Measurements from ENCODE around the gene UNC5CL. TPM values are rescaled to one million over a fixed set of nuclear protein-coding genes. Genes with fewer than 3 reads are reported as not detected.

UNC5CL gene
- total RNA-seq, 1 experiment from 2014 or later = 2.2 TPM

GRCh38 chr6:41071501-41071922 lies 32.5 kb upstream of the UNC5CL start (continued):
- TF ChIP-seq ZNF274 (IDR thresholded peaks at IDR 0.05; ENCODE audit: low read depth, low read length) (no peak), CEBPB (IDR thresholded peaks at IDR 0.05; ENCODE audit: low read depth) (no peak), ATF3 (IDR thresholded peaks at IDR 0.05) (no peak), RAD21 (IDR thresholded peaks at IDR 0.05; ENCODE audit: low read depth) (no peak), ZFX (IDR thresholded peaks at IDR 0.05) (no peak), CTCF (IDR thresholded peaks at IDR 0.05 in 2 of 3, conservative IDR thresholded peaks at IDR 0.05 in 1 of 3; ENCODE audit: borderline replicate concordance in 1 of 3, insufficient read depth in 1 of 3, low read depth in 2 of 3, low read length in 2 of 3) (no peak), SP1 (IDR thresholded peaks at IDR 0.05; ENCODE audit: low read depth) (no peak), CBX3 (IDR thresholded peaks at IDR 0.05; ENCODE audit: low read depth) (0 out of 2 replicates have a peak, but pooled peaks have one; percentile 6)

GRCh38 chr6:41066867-41067304 lies 27.9 kb upstream of the UNC5CL start:
- BruUV-seq (replicated peaks) = no TSS peak
- Histone ChIP-seq H4K20me1 (ENCODE audit: insufficient read depth) (no peaks in the 10 kb centered on the region), H3K27ac (ENCODE audit: low read depth, low read length) (no peak overlapping the region), H3K9me3 (ENCODE audit: control insufficient read depth in 1 of 2, insufficient read depth in 1 of 2, low read depth in 1 of 2, low read length in 2 of 2) (no peaks in the 10 kb centered on the region), H3K27me3 (ENCODE audit: insufficient read depth, low read length) (no peaks in the 10 kb centered on the region), H3K4me1 (ENCODE audit: control insufficient read depth in 1 of 2, insufficient read depth in 2 of 2, low read length in 2 of 2) (peaks cover 0 to 6% of the 10 kb centered on the region in 2 experiments; a peak in 1 of 4 replicates), H3K9ac (ENCODE audit: low read length) (no peak overlapping the region), H3K4me3 (replicated peaks in 1 of 2; ENCODE audit: low read depth in 1 of 2, low read length in 2 of 2) (no peak overlapping the region), H2AFZ (ENCODE audit: low read depth, low read length, poor library complexity, severe bottlenecking) (no peak overlapping the region), H3K36me3 (ENCODE audit: control insufficient read depth in 1 of 2, insufficient read depth in 2 of 2, low read length in 2 of 2) (peaks cover 0 to 10% of the 10 kb centered on the region in 2 experiments; a peak in 2 of 4 replicates), H3K4me2 (ENCODE audit: low read length) (no peak overlapping the region), H3K79me2 (ENCODE audit: insufficient read depth, low read length) (peaks cover 12% of the 10 kb centered on the region), H3K9me2 (ENCODE audit: insufficient read depth) (no peaks in the 10 kb centered on the region)
- DNase-seq (ENCODE audit: low read depth, low spot score) (peak; percentile 70), ATAC-seq (no peak)
- CTCF ChIA-PET = no interaction called here
- POLR2A ChIA-PET = no interaction called here
- intact Hi-C loops (cut with micrococcal nuclease) = loop anchor here (1.0 to 5.0 kb wide), 3 partner anchors 61 to 1720 kb away; no protein-coding TSS in a partner anchor
- RAD21 ChIA-PET (ENCODE audit: low non-redundant PET in 1 of 2, low total read pairs in 2 of 2, uncharacterized antibody in 2 of 2, unreplicated experiment in 2 of 2) = no interaction called here
- peak; percentile 65 to 87 (median 74); a peak in 5 of 6 replicates for TF ChIP-seq CTCF (IDR thresholded peaks at IDR 0.05 in 2 of 3, conservative IDR thresholded peaks at IDR 0.05 in 1 of 3; ENCODE audit: borderline replicate concordance in 1 of 3, insufficient read depth in 1 of 3, low read depth in 2 of 3, low read length in 2 of 3)
- TF ChIP-seq CBX3 (IDR thresholded peaks at IDR 0.05; ENCODE audit: low read depth) = no peak
- TF ChIP-seq POLR2AphosphoS5 (IDR thresholded peaks at IDR 0.05; ENCODE audit: low read depth, low read length) = no peak
- no peak for TF ChIP-seq ZFX (IDR thresholded peaks at IDR 0.05)
- TF ChIP-seq POLR2A (IDR thresholded peaks at IDR 0.05; ENCODE audit: borderline replicate concordance, extremely low read depth, insufficient read depth, insufficient read length) = no peak
- TF ChIP-seq RAD21 (IDR thresholded peaks at IDR 0.05; ENCODE audit: low read depth) = peak; percentile 72
